LNCAP (cell line): Measurements from ENCODE around the gene PCP4L1.

ENCODE experiments used
- TF ChIP-seq, protein P1 (sequence below): fragments of 450-650 bp; IDR thresholded peaks from 2 replicates; pipeline ENCODE4 v1.5.1; 2017; ENCODE audit warnings: mild to moderate bottlenecking

Gene PCP4L1

DNA sequence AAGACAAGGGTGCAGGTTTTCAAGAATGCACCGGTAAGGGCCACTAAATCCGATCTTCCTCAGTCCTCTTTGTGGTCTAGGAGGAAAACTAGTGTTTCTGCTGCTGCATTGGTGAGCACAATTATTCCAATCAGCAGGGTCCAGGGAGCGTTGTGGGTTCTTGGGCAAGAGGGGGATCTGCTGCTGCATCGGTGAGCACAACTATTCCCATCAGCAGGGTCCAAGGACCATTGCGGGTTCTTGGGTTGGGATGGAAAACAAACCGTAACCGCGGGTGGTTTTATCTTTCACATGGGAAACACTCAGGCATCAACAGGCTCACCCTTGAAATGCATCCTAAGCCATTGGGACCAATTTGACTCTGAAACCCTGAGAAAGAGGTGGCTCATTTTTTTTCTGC lies 7.0 kb upstream of the PCP4L1 start:
- TF ChIP-seq, protein P1, sequence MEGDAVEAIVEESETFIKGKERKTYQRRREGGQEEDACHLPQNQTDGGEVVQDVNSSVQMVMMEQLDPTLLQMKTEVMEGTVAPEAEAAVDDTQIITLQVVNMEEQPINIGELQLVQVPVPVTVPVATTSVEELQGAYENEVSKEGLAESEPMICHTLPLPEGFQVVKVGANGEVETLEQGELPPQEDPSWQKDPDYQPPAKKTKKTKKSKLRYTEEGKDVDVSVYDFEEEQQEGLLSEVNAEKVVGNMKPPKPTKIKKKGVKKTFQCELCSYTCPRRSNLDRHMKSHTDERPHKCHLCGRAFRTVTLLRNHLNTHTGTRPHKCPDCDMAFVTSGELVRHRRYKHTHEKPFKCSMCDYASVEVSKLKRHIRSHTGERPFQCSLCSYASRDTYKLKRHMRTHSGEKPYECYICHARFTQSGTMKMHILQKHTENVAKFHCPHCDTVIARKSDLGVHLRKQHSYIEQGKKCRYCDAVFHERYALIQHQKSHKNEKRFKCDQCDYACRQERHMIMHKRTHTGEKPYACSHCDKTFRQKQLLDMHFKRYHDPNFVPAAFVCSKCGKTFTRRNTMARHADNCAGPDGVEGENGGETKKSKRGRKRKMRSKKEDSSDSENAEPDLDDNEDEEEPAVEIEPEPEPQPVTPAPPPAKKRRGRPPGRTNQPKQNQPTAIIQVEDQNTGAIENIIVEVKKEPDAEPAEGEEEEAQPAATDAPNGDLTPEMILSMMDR = no peak

DNA sequence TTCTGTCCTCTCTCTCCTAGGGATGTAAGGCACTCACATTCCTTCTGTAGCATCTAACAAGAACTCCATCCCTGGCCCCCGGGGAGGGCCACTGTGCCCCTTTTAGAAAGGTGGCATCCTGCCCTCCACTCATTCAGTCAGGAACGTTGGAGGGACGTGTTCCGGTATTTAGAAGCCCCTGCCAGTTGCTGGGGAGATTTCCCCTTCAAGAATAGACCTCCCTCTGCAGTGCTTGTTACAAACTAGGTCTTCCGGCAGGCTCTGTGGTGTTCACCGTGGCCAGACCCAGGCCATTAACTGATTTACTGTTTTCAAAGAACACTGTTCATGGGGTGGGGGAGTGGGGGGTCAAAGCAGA lies 779 bp downstream of the PCP4L1 start:
- TF ChIP-seq, protein P1 = no peak

DNA sequence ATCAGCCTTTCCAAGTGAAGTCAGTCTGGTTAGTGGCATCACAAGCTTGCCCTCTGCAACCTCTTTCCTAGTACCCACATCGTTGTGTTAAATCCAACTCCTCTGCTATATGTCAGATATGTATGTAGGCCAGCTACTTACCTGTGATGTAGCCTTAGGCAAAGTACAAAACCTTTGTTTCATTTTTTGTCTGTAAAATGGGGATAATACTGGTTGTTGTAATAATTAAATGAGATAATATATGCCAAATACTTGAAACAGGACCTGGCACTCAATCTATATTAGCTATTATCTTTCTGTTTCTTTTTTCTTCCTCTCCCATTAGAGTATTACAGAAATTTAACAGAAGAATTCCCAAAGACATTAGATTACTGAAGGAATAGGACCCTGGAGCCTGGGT lies 1.2 kb downstream of the PCP4L1 start:
- TF ChIP-seq, protein P1 = no peak

DNA sequence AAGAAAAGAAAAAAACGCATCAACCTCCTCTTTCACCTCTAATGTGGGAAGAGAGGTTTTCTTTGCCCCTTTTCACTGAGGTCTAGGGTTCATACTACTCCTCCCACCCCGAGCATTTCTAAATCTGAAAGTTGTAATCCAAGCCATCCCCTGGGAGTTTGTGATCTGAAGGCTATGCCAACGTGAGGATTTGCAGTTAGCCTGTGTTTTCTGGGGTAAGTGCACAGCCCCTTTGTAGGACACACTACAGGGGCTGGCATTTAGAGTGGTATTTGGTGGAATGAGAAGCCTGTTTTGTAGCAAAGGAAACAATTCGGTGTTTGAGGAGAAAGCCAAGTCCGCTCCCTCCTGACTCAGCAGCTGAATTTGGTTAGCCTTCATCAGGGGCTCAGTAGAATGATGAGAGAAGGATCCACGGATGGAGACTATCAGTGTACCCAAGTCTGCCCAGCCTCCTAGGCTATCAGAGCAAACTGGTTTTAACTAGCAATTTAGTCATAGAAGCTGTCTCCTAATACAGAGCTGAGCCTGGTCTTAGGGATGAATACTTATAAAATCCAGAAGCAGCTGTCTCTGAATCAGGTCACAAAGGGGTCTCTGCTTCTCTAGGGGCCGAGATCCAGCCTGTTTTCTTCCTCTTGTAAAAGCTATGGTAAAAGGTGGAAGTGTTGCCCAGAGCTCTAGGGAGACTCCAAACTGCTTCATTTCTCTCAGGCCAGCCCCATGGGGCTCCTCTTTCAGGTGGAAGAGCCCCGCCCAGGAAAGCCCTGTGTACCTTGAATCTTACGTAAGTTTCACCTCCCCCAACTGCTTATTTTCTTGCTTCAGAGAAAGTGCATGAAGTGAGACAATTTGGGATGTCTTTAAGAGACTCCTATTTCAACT lies 2.1 kb downstream of the PCP4L1 start:
- TF ChIP-seq, protein P1 = no peak

DNA sequence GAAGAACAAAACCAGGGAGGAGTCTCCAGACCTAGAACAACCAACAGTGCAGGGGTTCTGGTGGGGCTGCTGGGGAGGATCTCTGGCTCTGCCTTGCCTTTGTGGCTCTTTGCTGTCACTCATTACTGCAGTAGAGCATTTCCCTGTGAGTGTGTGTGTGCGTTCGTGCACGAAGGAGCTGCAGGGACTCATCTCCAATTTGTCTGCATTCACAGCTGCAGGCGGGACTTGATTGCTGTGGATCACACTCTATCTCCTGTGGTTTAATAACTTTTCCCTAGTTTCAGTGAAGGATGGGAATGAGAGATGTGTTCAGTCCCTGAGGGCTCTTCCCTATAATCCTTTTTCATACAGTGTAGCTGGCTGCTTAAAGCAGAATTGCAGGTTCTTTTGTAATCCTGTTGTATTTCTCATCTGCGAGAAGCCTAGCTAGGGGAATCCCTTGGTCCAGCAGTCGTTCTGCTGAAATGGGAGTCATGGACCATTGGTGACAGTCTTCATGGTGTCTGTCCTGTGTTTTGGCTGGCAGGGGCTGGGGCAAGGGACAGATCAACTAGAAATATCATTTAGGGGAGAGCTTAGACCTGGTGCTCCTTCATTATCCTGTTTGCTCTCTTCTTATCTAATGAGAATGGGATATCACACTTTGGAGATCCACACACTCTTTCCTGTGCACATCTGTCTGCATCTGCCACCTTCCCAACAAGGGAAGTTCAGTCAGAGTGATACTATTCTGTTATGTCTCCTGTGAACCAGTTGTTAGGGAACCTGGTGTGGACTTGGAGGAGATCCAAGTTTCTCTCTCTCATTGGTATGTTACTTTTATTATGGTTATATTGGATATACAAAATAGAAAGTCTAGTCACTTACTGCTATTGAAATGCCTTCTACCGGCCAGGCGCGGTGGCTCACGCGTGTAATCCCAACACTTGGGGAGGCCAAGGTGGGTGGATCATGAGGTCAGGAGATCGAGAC lies 3.0 kb downstream of the PCP4L1 start:
- TF ChIP-seq, protein P1 = no peak

DNA sequence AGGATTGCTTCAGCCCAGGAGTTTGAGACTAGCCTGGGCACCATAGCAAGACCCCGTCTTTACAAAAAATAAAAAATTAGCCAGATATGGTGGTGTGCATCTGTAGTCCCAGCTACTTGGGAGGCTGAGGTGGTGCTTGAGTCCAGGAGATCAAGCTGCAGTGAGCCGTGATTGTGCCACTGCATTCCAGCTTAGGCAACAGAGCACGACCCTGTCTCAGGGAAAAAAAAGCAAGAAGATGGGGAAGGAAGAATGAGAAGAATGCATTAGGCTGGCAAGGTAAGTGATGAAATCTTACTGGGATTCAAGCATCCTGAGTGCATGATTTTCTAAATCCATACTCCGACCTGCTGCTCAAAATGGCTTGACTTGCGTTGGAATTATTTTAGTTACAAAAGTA lies 6.8 kb downstream of the PCP4L1 start:
- TF ChIP-seq, protein P1 = no peak

DNA sequence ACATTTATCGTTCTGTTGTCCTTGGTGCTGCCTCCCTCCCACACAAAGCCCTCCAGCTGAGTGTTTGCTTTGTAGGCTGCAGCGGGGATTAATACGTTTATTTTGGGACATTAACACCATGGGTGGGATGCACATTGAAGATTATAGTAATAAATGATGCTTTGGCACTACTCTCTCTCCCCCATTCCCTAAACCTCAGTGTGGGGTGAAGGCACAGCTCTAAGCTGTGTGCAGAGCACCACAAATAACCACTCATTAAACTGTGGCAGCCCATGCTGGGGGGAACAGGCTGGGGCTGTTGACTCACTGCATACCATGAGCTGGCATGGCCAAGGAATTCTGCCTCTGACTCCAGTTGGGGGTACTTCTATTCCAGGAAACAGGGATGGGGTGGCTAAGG lies 7.7 kb downstream of the PCP4L1 start:
- TF ChIP-seq, protein P1 = no peak
